Effector memory CD4-positive, alpha-beta T cell (primary cell): Measurements from ENCODE around the gene CPSF7.

Experiments used
- DNase-seq, 3 donors: peaks; one replicate each; pipeline ENCODE4 v3.0.0-alpha.2; 2020
- H3K27ac ChIP-seq: 2 replicates; pipeline ENCODE4 v1.7.0; 2013; ENCODE audit warnings: mild to moderate bottlenecking, low read length, moderate library complexity; ENCODE audit not compliant: insufficient read depth, poor library complexity, severe bottlenecking
- H3K27me3 ChIP-seq: replicated peaks from 2 replicates; pipeline ENCODE4 v1.7.0; 2013; ENCODE audit warnings: mild to moderate bottlenecking, low read length; ENCODE audit not compliant: insufficient read depth, control insufficient read depth, poor library complexity, severe bottlenecking
- H3K36me3 ChIP-seq: 2 replicates; pipeline ENCODE4 v1.7.0; 2013; ENCODE audit warnings: mild to moderate bottlenecking, low read length, moderate library complexity; ENCODE audit not compliant: control insufficient read depth, insufficient read depth
- H3K4me1 ChIP-seq: 2 replicates; pipeline ENCODE4 v1.7.0; 2013; ENCODE audit warnings: low read length, mild to moderate bottlenecking; ENCODE audit not compliant: control insufficient read depth, insufficient read depth, poor library complexity, severe bottlenecking
- H3K4me3 ChIP-seq: 2 replicates; pipeline ENCODE4 v1.7.0; 2013; ENCODE audit warnings: low read length, low read depth, mild to moderate bottlenecking; ENCODE audit not compliant: insufficient read depth, poor library complexity, severe bottlenecking
- H3K9me3 ChIP-seq: 2 replicates; pipeline ENCODE4 v1.7.0; 2013; ENCODE audit warnings: mild to moderate bottlenecking, low read length, moderate library complexity; ENCODE audit not compliant: control insufficient read depth

CPSF7 gene

DNA sequence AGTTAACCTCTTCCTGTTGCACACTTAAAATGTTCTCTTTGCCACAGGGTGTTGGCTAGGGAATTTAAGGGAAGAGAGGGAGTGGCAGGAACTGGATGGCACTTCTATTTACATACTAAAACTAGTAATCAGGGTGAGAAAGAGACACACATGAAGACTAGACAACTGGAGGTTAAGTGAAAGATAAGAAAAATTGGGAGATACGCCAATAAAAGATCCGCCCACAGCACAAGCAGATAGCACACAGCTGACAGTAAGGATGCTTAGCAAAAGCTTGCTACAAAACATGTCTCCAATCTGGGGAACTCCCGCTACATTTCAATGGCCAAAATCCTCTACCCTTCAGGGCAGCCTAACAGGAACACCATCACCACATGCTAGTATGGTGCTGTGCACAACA, 12.8 kb downstream of the CPSF7 start:
- Histone ChIP-seq H3K9me3 (no peaks in the 10 kb centered on the region), H3K4me1 (no peaks in the 10 kb centered on the region), H3K27ac (no peak overlapping the region), H3K36me3 (peaks cover 85% of the 10 kb centered on the region), H3K4me3 (no peak overlapping the region), H3K27me3 (no peaks in the 10 kb centered on the region)
- no peak for DNase-seq

DNA sequence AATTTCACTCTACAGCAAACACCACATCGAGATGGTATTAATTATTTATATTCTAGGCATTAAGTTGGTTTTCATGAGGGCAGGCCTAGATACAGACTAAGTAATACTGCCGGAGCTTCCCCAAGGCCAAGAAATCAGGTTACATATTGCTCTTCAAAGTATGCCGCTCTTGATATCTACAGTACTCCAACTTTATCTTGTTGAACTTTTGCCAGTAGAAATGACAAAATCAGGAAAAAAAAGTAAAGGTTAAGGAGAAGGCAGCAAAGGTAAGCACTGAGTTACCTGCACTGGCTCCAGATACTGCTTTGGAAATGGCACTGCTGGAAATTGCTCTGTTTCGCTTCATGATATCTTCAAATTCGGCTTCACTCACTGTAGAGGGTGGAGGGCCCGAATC, 14.4 kb downstream of the CPSF7 start:
- H3K36me3 ChIP-seq, result peaks cover 87% of the 10 kb centered on the region
- H3K27me3 ChIP-seq, result no peaks in the 10 kb centered on the region
- DNase-seq, result no peak
- no peaks in the 10 kb centered on the region for H3K4me1 ChIP-seq
- H3K9me3 ChIP-seq, result no peaks in the 10 kb centered on the region
- no peak overlapping the region for H3K4me3 ChIP-seq
- no peak overlapping the region for H3K27ac ChIP-seq

DNA sequence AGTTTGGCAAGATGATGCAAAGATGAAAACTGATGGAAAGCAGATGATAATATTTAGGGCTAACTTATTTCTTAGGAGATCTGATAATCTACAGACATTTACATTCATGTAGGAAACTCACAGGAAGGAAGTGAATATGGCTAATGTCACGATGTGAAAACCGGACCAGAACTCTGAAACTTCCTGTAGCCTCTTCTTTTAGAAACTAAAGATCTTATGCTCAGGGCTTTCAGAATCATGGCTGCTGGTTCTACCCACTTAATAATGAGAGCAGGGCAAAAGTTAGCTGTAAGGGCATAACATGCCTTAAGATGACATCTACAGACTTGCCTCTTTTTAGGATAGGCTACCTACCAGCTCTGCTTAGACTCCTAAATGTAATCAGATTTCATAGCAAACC, 15.2 kb downstream of the CPSF7 start:
- no peaks in the 10 kb centered on the region for H3K4me1 ChIP-seq
- no peak overlapping the region for H3K27ac ChIP-seq
- H3K27me3 ChIP-seq, result no peaks in the 10 kb centered on the region
- H3K4me3 ChIP-seq, result no peak overlapping the region
- DNase-seq, result no peak
- no peaks in the 10 kb centered on the region for H3K9me3 ChIP-seq
- peaks cover 87% of the 10 kb centered on the region for H3K36me3 ChIP-seq

DNA sequence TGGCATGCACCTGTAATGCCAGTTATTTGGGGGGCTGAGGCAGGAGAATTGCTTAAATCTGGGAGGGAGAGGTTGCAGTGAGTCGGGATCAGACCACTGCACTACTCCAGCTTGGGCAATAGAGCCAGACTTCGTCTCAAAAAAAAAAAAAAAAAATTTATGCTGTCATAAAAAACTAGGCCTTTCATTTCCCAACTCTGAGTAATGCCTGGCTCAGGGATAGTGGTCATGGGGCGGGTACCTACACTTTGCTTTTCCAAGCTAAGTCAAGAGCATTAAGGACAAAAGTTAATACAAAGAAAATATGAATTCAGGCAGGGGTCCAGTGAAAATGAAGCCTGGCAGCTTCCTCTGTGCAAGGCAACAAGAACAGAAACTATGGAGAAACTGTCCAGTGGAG, 16.3 kb downstream of the CPSF7 start:
- DNase-seq, result no peak
- no peak overlapping the region for H3K27ac ChIP-seq
- no peaks in the 10 kb centered on the region for H3K9me3 ChIP-seq
- no peak overlapping the region for H3K4me3 ChIP-seq
- no peaks in the 10 kb centered on the region for H3K27me3 ChIP-seq
- H3K36me3 ChIP-seq, result peaks cover 87% of the 10 kb centered on the region
- no peaks in the 10 kb centered on the region for H3K4me1 ChIP-seq

DNA sequence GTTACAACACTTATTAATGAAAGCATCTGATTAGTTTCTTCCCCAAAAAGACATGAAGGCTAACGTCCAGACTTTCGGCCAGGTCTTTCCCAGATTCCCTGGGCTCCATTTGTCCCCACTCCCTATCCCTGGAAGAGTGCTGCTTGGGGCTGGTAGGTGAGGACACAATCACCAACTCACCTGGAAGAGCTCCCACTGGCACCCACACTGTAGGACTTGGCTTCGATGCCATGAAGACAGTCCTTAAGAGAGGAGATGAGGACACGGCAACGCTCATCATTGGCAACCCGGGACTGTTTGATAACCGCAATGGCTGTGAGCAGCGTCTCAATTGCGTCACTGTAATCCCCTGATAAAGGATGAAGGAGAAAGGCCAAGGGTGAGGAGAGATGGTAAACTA, 18.2 kb downstream of the CPSF7 start:
- no peaks in the 10 kb centered on the region for H3K9me3 ChIP-seq
- no peak overlapping the region for H3K4me3 ChIP-seq
- H3K27me3 ChIP-seq, result no peaks in the 10 kb centered on the region
- peaks cover 87% of the 10 kb centered on the region for H3K36me3 ChIP-seq
- H3K27ac ChIP-seq, result no peak overlapping the region
- no peaks in the 10 kb centered on the region for H3K4me1 ChIP-seq
- DNase-seq, result no peak

DNA sequence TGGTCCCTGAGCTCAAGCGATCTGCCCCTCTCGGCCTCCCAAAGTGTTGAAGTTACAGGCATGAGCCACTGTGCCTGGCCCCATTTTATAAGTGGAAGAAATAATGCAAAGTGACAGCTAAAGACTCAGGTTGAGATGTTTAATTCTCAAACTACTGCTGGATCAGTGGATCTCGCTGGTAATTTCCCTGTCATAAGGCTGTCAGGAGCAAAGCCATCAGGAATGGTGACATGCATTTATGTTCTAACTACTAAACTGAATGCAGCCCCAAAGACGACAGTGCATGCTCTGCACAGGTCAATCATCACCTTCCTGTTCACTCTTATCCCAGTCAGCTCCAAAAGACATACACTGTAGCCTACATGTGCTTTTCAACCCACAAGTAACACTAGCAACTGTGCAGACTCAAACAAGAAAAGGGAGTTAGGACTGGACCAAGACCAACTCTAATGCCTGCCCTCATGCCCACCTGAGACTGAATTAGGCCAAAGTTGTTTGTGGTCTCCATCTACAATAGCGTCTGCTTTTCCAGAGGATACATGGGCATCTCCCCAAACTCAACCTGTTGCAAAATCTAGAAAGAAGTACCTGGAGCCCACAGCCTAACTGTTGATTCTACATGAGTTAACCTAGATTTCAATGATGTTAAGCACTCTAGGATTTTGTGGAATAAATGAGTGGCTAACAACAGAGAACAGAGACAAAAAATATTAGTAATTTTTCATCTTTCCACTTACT, 22.6 kb downstream of the CPSF7 start:
- Histone ChIP-seq H3K4me3 (no peak overlapping the region), H3K9me3 (no peaks in the 10 kb centered on the region), H3K27me3 (no peaks in the 10 kb centered on the region), H3K4me1 (no peaks in the 10 kb centered on the region), H3K27ac (no peak overlapping the region), H3K36me3 (peaks cover 84% of the 10 kb centered on the region)
- no peak for DNase-seq

DNA sequence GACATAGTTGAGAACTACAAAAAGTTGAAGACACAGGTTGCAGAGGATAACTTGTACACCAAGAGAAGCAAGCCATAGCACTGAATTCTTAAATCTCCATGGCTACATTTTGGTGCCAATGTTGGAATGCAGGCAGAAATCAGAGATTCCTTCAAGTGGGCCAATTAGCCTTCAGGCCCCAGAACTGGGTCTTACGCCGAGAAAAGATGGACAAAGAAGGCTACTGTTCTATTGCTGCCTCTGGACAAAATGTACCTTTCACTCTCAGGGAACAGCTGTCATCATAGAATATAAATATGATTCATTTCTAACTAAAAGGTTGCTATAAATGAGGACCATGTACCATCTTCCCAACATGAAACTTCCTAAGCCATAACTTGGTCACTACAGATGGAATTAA, 23.7 kb downstream of the CPSF7 start:
- no peak for DNase-seq
- Histone ChIP-seq H3K4me3 (no peak overlapping the region), H3K27me3 (no peaks in the 10 kb centered on the region), H3K27ac (no peak overlapping the region), H3K4me1 (no peaks in the 10 kb centered on the region), H3K9me3 (no peaks in the 10 kb centered on the region), H3K36me3 (peaks cover 76% of the 10 kb centered on the region)

DNA sequence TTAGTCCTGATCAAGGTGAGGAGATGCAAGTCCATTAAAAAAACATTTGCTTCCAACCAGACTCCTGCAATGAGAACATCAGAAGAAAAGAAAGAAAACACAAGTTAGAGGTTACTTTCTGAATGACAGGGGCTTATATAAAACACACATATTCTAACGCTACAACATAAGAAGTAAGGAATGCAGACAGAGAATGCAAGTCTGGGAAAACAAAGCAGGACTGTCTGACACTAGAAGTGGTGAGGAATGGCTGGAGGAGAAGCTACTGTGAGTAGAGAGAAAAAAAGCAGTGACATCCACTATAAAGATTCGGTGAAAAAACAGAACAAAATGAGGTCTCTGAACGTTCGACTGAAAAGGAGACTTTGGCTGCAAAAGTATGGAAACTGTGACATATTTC, 25.1 kb downstream of the CPSF7 start:
- no peaks in the 10 kb centered on the region for H3K9me3 ChIP-seq
- DNase-seq, result no peak
- no peaks in the 10 kb centered on the region for H3K4me1 ChIP-seq
- no peaks in the 10 kb centered on the region for H3K27me3 ChIP-seq
- H3K4me3 ChIP-seq, result no peak overlapping the region
- H3K27ac ChIP-seq, result no peak overlapping the region
- peaks cover 61% of the 10 kb centered on the region for H3K36me3 ChIP-seq

DNA sequence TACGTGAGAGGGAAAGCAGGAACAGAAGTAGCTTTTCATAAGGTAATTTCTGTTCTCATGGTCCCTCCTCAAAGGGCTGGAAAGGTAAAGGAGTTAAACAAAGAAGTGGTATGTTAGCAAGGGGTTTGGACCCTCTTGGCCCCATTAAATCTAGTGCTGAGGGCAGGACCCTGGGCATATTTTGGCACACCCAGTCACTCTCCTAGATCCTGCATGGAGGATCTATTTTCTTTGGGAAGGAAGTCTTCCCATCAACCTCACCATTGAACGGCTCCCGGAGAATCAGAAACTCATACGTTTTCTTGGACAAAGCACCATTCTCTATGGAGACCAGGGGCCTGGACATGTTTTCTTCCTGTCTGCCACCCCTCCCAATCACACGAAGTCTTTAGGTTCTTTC, 25.7 kb downstream of the CPSF7 start:
- Histone ChIP-seq H3K27me3 (no peaks in the 10 kb centered on the region), H3K9me3 (no peaks in the 10 kb centered on the region), H3K4me3 (no peak overlapping the region), H3K27ac (no peak overlapping the region), H3K36me3 (peaks cover 59% of the 10 kb centered on the region), H3K4me1 (no peaks in the 10 kb centered on the region)
- no peak for DNase-seq

DNA sequence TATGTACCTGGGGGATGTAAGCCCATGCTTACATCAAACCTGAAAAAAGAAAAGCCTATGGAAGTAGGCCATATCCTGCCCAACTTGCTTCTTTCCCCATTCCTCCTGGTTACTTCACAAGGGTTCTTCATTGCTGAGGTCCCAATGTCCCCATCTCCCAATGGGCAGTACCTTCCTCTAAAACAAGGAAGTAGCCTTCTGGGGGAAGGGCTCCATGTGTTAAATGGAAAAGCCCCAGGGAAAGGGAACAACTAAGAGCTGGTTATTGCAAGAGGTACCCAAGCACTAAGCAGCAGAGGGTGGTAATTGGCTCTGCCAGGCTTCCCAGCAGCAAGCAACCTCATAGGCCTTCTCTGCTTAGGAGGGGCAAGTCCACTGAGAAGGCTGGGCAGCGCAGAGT, 26.1 kb downstream of the CPSF7 start:
- peaks cover 56% of the 10 kb centered on the region for H3K36me3 ChIP-seq
- H3K4me1 ChIP-seq, result no peaks in the 10 kb centered on the region
- no peak overlapping the region for H3K4me3 ChIP-seq
- H3K27ac ChIP-seq, result no peak overlapping the region
- no peak for DNase-seq
- H3K9me3 ChIP-seq, result no peaks in the 10 kb centered on the region
- no peaks in the 10 kb centered on the region for H3K27me3 ChIP-seq
